Stimulated activated effector memory CD8-positive, alpha-beta T cell treated with anti-CD3 and anti-CD28 coated beads, Interleukin-12 subunit alpha, Interleukin-12 subunit beta, amount 100 ng/mL, for 72 hours (primary cell): Measurements from ENCODE around the gene TBX6.

Source experiments
- ATAC-seq: fragments of 150-1000 bp; cut with Tn5 transposase; 2 replicates; pipeline ENCODE4 v1.10.0; 2021
- DNase-seq, 2 donors: peaks; one replicate each; pipeline ENCODE4 v3.0.0; 2021 to 2022; ENCODE audit warnings: low spot score in 2 of 2
- H3K27ac Mint-ChIP-seq: one replicate; pipeline ENCODE4 v1.8.0; 2022; ENCODE audit warnings: mild to moderate bottlenecking, mixed read lengths
- H3K36me3 Mint-ChIP-seq: one replicate; pipeline ENCODE4 v1.8.0; 2022; ENCODE audit warnings: mild to moderate bottlenecking, mixed read lengths
- H3K4me1 Mint-ChIP-seq: one replicate; pipeline ENCODE4 v1.8.0; 2022; ENCODE audit warnings: mixed read lengths
- H3K4me3 Mint-ChIP-seq: one replicate; pipeline ENCODE4 v1.8.0; 2022; ENCODE audit warnings: mild to moderate bottlenecking, mixed read lengths
- H3K9me3 Mint-ChIP-seq: one replicate; pipeline ENCODE4 v1.8.0; 2022; ENCODE audit warnings: mixed read lengths

The TBX6 gene

DNA sequence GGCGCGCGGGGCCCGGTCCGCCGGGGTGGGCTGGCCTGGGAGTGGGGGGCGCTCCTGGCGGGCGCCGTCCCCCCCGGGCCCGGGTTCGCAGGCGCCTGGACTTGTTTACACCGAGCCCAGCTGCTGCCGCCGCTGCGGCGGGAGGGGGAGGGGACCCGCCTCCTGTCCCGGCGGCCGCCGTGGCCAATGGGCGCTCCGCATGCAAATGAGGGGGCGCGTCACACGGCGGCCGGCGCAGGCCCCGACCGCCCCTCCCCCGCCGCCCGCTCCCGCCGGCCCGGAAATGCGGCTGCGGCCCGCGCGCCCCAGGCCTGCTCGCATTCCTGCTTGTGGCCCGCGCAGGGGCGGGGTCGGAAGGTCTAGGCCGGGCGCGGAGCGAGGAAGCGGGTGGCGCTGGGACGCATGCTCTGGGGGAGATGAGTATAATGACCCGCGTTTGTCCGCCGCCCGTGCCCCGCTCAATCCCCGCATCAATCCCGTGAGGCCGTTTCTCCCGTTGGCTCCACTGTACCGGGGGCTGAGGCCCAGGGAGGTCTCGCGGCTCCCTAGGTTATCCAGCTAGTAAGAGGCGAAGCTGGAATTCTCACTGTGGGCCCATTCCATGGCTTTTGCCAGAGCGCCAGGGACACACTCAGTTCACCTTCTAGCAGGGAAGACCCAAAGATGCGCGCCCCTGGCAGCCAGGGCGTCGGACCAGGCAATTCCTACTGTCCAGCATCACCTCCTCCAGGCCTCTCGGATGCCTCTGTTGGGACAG lies 4.6 kb upstream of the TBX6 start, which contains the start of gene YPEL3:
Gene YPEL3, minus strand, starts transcription at position 109 of the 757 bp plus-strand sequence. CDS start 731 bp downstream, outside the sequence.
- peak within 1 kb of the TSS; percentile 93 for H3K27ac Mint-ChIP-seq
- DNase-seq (peak; percentile 83 to 87), ATAC-seq (peak; percentile 68)
- H3K36me3 Mint-ChIP-seq = peaks cover 37% of the 10 kb centered on the region
- peak within 1 kb of the TSS; percentile 92 for H3K4me3 Mint-ChIP-seq
- peaks cover 47% of the 10 kb centered on the region for H3K4me1 Mint-ChIP-seq
- peaks cover 7% of the 10 kb centered on the region for H3K9me3 Mint-ChIP-seq

DNA sequence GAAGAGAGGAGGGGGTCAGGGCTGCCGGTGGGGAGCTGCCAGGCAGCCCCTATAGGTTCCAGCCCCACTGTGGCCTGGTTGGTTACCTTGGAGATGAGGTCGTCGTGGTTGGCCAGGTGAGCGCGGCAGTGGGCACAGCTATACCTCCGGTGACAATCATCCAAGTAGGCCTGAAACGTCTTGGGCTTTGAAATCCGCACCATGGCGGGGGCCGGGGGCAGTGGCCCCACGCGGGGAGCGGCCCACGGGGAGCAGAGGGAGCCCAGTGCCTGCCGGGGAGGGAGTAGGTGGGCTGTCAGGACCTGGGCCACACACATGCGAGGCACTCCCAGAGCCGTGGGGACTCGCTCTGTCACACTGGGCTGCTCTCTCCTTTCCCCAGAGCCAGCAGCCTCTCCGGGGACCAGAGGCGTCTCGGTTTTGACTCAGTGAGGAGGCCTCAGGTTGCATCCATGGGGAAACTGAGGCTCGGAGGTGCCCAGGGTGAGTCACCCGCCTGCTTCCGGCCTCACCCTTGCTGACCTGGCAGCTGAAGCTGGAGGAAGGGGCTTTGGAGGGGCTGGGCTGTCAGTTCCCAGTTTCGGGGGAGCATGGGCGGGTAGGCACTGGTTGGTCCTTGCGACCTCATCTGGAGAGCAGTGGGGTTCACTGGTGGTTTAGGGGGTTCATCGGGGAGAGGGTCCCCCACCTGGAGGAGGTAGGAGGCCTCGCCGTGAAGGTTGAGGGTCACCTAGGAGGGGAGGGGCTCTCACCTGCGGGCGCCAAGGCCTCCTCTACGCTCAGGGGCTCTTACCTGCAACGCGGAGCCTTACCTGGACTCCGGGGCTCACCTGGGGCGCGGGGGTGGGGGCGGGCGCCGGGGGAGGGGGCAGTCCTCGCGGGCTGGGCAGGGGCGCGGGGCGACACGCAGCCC lies 3.7 kb upstream of the TBX6 start:
- H3K4me1 Mint-ChIP-seq = peaks cover 48% of the 10 kb centered on the region
- H3K27ac Mint-ChIP-seq = peak overlapping the region; percentile 93
- H3K4me3 Mint-ChIP-seq = peak overlapping the region; percentile 92
- peaks cover 7% of the 10 kb centered on the region for H3K9me3 Mint-ChIP-seq
- no peak for ATAC-seq
- no peak for DNase-seq
- peaks cover 37% of the 10 kb centered on the region for H3K36me3 Mint-ChIP-seq

DNA sequence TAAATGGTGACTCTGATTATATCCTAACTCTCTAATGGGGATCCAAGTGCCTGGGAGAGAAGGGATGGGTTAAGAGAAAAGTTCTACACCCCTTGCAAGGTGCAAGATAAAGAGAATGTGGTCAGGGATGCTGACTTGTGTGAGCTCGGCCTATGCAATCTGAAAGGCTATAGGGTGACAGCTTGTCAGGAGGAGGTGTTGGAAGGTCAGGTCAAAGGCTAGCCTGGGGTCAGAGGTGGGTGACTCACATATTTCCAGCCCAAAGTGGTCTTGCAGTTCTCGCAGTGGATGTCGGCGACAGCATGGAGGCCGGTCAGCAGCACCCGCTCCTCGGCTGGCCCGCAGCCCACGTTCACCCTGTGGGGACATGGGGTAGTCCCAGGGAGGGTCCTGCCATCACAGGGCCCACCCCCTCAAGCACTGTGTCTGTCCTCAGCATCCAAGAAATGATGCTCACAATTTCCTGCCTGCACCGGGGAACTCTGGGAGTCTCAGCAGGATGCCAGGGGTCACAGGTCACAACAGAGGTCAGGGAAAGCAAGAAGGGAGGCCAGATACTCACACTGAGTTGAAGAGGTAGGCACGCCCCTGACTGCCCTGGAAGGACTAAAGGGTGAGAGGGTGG lies 2.9 kb upstream of the TBX6 start:
- peaks cover 55% of the 10 kb centered on the region for H3K4me1 Mint-ChIP-seq
- peak overlapping the region; percentile 93 for H3K27ac Mint-ChIP-seq
- no peak for DNase-seq
- ATAC-seq = no peak
- peak overlapping the region; percentile 92 for H3K4me3 Mint-ChIP-seq
- peaks cover 7% of the 10 kb centered on the region for H3K9me3 Mint-ChIP-seq
- H3K36me3 Mint-ChIP-seq = peaks cover 37% of the 10 kb centered on the region

DNA sequence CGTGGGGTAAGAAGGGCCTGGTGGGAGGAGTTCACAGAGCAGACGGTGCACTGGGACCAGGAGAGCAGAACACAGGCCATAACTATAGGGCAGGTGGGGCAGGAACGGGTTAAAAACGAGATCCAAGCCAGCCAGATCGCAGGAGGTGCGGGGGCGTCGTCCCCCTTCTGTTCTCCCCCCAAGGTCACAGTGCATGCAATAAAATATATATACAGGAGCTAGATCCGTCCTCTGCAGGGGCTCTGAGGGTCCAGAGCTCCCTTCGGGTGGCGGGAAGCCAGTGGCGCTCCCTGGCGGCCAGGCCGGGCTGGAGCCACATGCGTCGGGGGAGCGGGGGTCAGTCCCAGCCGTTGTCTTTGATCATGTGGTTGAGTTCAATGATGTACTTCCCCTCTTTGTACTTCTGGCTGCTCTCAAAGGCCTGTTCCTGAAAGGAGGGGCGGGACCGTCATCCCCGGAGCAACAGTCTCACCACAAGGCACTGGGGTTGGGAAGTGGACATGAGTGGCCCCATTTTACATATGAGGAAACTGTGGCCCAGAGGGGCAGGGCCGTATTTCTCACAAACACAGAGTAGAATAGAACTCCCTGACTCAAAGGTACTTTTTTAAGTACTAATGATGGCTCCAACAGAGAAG lies 768 bp upstream of the TBX6 start:
- H3K9me3 Mint-ChIP-seq = peaks cover 2% of the 10 kb centered on the region
- H3K4me3 Mint-ChIP-seq = peak overlapping the region; percentile 92
- peaks cover 41% of the 10 kb centered on the region for H3K36me3 Mint-ChIP-seq
- peak; percentile 68 for ATAC-seq
- H3K4me1 Mint-ChIP-seq = peaks cover 56% of the 10 kb centered on the region
- DNase-seq = peak; percentile 67 to 88
- peak overlapping the region; percentile 91 for H3K27ac Mint-ChIP-seq

DNA sequence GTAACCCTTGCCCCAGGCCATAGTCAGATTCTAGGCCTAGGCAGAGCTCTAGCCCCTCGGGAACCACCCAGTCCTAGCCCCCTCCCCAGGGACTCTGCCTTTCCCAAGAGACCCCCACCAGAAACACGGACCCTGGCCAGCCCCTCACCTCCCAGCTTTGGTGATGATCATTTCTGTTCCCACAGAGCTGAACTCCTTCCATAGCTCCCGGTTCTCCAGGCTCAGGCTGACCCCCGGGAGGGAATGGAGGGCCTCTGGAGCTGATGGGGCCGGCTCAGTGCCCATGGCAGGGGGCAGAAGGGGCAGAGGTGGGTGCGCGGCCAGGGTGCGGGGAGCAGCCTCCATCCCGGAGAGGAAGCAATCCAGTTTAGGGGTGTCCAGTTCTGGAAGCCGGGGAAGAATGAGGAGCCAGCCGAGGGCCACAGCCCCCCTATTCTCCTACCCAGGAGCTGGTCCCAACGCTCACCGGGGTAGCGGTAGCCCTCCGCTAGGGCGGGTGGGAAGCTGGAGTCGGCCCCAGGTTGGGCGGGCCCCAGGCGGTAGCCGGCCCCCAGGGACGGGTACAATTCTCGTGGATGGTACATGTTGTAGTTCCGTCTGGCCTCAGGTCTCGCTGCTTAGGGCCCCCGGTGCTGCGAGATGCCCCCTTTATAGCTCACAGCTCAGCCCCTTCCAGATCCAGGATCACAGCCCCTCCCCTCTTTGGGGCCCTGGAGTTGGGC lies 953 bp downstream of the TBX6 start:
- DNase-seq (no peak), ATAC-seq (no peak)
- H3K4me1 Mint-ChIP-seq = peaks cover 53% of the 10 kb centered on the region
- H3K27ac Mint-ChIP-seq = no peak overlapping the region
- H3K9me3 Mint-ChIP-seq = no peaks in the 10 kb centered on the region
- H3K4me3 Mint-ChIP-seq = peak overlapping the region; percentile 92
- H3K36me3 Mint-ChIP-seq = peaks cover 49% of the 10 kb centered on the region

DNA sequence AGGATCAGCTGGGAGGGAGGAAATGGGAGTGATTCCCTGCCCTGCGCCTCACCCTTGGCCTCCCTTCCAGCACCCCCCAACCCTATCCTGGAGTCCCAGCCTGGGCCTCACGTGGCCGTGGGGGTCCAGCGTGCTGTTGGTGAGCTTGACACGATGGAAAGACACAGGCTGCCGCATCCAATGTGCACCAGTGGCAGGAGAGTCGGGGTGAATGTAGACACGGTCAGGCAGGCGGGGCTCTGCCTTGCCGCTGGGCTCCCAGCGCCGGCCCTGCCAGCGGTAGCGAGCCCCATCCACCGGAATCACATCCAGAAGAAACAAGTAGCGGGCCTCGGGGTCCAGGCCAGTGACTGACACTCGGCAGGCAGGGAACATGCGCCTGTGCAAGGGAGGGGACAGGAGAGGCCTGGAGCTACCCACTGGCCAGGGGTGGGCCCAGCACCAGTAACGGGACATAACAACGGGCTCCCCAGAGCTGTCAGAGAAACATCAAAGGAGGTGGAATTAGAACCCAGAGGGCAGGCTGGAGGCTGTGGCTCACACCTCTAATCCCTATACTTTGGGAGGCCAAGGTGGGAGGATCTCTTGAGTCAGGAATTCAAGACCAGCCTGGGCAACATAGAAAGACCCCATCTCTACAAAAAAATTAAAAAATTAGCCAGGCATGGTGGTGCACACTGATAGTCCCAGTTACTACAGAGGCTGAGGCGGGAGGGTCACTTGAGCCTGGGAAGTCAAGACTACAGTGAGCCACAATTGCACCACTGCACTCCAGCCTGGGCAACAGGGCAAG lies 2.7 kb downstream of the TBX6 start:
- Mint-ChIP-seq H3K36me3 (peaks cover 50% of the 10 kb centered on the region), H3K9me3 (no peaks in the 10 kb centered on the region), H3K4me3 (no peak overlapping the region), H3K27ac (no peak overlapping the region), H3K4me1 (peaks cover 40% of the 10 kb centered on the region)
- no peak for ATAC-seq
- DNase-seq = no peak

DNA sequence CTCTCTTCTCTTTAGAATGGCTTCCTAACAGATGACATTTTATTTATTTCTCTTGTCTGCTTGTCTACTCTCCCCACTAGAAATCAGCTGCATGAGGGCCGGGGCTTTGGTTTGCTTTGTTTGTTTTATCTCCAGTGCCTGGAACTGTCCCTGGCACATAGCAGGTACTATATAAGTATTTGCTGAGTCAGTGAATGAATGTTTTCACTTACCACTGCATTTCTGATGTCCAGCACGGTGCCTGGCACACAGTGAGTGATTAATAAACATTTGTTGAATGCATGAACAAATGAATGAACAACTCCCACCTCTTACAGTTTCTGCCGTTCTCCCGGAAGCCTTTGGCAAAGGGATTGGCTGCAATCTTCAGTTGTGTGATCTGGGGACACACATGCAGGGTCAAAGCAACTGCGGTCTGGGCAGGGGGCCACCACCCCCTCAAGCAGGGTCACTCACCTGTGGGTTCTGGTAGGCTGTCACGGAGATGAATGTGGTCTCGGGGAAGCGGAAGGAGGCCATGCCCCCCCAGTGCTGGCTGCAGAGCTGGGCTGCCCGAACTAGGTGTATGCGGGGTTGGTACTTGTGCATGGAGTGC lies 3.4 kb downstream of the TBX6 start:
- ATAC-seq (no peak), DNase-seq (no peak)
- Mint-ChIP-seq H3K36me3 (peaks cover 50% of the 10 kb centered on the region), H3K4me3 (no peak overlapping the region), H3K4me1 (peaks cover 40% of the 10 kb centered on the region), H3K9me3 (no peaks in the 10 kb centered on the region), H3K27ac (no peak overlapping the region)

DNA sequence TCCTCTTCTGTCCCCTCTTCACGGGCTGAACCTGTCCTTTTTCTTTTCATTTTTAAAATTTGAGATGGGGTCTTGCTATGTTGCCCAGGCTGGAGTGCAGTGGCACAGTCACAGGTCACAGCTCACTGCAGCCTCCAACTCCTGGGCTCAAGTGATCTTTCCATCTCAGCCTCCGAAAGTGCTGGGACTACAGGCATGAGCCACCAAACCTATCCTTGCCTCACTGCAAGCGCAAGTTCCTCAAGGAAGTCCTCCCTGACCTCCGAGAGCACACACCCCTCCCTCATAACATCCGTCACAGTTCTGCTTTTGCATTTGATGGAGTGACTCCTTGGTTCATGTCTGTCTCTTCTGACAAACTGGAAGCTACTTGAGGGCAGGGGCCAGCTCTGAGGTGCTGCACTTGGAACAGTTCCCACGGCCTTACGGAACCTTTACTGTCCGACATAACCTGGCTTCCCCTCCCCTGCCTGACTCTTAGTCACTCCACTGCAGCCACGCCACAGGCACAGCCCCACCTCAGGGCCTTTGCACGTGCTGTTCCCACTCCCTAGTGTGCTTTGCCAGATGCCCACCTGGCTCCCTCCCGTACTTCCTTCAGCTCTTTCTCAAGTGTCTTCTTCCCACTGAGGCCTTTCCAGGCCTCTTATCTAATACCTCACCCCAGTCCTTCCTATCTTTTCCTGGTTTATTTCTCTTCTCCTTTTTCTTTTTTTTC lies 4.4 kb downstream of the TBX6 start:
- DNase-seq = no peak
- H3K27ac Mint-ChIP-seq = peak overlapping the region; percentile 73
- H3K9me3 Mint-ChIP-seq = no peaks in the 10 kb centered on the region
- ATAC-seq = no peak
- peaks cover 38% of the 10 kb centered on the region for H3K4me1 Mint-ChIP-seq
- peaks cover 51% of the 10 kb centered on the region for H3K36me3 Mint-ChIP-seq
- H3K4me3 Mint-ChIP-seq = no peak overlapping the region

DNA sequence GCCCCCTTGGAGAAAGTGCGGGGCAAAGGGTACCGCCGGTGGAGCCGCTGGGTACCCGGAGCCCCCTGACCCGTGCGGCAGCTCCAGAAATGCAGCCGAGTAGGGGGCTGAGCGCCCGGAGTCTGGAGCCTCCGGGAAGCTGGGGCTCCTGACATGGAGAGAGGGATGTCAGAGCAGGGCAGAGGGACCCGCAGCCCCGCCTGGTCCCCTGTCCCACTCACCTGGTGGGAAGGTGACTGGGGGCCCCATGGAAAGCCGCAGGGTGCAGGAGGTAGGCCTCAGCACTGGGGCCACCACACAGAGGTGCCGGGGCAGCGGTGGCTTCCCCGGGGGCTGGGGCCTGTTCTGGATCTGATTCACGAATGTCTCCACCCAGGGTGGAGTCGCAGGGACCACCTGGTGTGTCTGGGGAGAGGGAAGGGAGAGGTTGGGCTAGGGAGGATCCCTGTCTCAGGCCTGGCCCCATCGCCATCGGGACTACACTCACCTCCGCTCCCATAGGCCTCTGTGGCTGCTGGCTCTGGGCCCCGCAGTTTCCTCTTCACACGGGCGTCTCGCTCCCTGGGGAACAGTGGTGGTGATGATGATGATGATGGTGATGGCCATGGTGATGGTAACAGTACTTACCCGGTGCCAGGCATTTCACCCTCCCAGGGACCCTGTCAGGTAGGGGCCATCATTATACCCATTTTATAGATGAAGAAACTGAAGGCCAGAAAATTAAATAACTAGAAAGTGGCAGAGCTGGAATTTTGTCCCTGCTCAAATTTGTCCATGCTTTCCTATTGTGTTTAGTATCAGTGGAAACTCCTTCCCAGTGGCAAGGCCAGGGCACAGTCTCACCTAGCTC lies 5.2 kb downstream of the TBX6 start:
- Mint-ChIP-seq H3K27ac (peak overlapping the region; percentile 73), H3K4me1 (peaks cover 36% of the 10 kb centered on the region), H3K36me3 (peaks cover 55% of the 10 kb centered on the region), H3K4me3 (no peak overlapping the region), H3K9me3 (no peaks in the 10 kb centered on the region)
- ATAC-seq (no peak), DNase-seq (no peak)

DNA sequence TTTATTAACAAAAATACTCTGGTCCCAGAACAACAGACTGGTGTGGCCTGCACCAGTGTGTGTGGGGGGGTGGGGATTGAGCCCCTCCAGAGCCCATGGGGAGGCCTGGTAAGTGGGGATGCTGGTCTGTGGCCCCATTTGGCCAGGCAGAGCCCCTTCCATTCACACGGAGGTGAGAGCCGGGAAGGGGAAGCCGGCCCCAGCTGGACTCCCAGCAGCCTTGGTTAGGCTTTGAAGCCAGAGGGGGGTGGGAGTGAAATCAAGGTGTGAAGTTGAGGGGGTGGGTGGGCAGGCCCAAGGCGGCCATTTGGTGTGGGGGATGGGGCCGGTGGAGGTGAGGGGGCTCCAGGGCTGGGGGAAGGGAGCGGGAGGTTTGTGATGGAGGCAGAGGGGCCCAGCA lies 5.9 kb downstream of the TBX6 start:
- peaks cover 33% of the 10 kb centered on the region for H3K4me1 Mint-ChIP-seq
- no peak overlapping the region for H3K27ac Mint-ChIP-seq
- H3K9me3 Mint-ChIP-seq = no peaks in the 10 kb centered on the region
- ATAC-seq (no peak), DNase-seq (no peak)
- no peak overlapping the region for H3K4me3 Mint-ChIP-seq
- H3K36me3 Mint-ChIP-seq = peaks cover 62% of the 10 kb centered on the region

DNA sequence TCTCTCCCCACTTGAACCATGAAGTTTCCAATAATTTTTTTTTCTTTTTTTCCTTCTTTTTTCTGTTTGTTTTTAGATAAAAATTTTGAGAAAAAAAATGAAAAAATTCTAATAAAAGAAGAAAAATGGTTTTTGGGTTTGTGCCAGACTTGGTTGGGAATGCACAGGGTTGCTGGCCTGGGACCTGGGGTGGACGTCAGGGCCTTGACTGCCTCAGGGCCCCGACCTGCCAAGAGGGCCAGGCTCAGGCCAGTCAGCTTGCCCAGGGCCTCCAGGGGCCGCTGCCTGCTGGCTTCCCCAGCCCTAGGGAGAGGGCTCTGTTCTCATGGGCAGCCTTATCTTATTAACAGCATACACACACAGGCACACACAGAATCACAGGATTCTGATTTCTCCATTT lies 6.5 kb downstream of the TBX6 start:
- Mint-ChIP-seq H3K27ac (no peak overlapping the region), H3K36me3 (peaks cover 67% of the 10 kb centered on the region), H3K4me3 (no peak overlapping the region), H3K9me3 (no peaks in the 10 kb centered on the region), H3K4me1 (peaks cover 30% of the 10 kb centered on the region)
- no peak for ATAC-seq
- no peak for DNase-seq

DNA sequence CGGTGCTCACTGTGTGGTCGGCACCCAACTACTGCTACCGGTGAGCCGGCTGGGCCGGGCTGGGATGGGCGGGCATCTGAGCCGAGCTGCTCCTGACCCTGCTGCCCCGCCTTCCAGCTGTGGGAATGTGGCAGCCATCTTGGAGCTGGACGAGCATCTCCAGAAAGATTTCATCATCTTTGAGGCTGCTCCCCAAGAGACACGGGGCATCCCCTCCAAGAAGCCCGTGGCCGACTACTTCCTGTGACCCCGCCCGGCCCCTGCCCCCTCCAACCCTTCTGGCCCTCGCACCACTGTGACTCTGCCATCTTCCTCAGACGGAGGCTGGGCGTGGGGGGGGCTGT lies 6.9 kb downstream of the TBX6 start:
- DNase-seq (no peak), ATAC-seq (no peak)
- Mint-ChIP-seq H3K9me3 (no peaks in the 10 kb centered on the region), H3K4me3 (no peak overlapping the region), H3K36me3 (peaks cover 72% of the 10 kb centered on the region), H3K27ac (no peak overlapping the region), H3K4me1 (peaks cover 25% of the 10 kb centered on the region)
